C4-2B (cell line): ENCODE data around the gene PPARA.

Experiments
- H3K27ac ChIP-seq: fragments of 450-650 bp; 2 replicates; pipeline ENCODE4 v1.5.1; 2017
- CTCF ChIP-seq: fragments of 450-650 bp; conservative IDR thresholded peaks from 2 replicates; pipeline ENCODE4 v1.5.1; 2017; ENCODE audit warnings: mild to moderate bottlenecking
- ZFX ChIP-seq: fragments of 450-650 bp; IDR thresholded peaks from 2 replicates; pipeline ENCODE4 v1.6.1; 2017

The PPARA gene

DNA sequence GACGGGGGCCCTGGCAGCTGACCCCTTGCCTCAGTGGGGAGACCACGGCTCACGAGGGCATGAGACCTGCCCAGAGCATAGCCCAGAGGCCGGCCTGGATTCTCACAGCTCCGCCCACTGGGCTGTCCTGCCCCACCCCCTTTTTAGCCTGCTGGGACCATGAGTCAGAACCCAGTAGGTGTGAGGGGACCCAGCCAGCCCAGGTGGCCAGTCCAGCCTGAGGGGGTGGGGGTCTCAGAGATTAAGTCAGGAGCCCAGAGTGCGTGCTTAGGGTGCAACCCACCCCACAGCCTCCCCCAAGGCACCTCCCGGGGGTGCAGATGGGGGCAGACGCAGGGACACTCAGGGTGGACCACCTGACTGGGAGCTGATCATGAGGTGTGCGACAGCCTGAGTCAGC is 40.1 kb upstream of the PPARA start:
- no peak for TF ChIP-seq CTCF
- TF ChIP-seq ZFX, result no peak
- H3K27ac ChIP-seq, result peak overlapping the region; percentile 72

DNA sequence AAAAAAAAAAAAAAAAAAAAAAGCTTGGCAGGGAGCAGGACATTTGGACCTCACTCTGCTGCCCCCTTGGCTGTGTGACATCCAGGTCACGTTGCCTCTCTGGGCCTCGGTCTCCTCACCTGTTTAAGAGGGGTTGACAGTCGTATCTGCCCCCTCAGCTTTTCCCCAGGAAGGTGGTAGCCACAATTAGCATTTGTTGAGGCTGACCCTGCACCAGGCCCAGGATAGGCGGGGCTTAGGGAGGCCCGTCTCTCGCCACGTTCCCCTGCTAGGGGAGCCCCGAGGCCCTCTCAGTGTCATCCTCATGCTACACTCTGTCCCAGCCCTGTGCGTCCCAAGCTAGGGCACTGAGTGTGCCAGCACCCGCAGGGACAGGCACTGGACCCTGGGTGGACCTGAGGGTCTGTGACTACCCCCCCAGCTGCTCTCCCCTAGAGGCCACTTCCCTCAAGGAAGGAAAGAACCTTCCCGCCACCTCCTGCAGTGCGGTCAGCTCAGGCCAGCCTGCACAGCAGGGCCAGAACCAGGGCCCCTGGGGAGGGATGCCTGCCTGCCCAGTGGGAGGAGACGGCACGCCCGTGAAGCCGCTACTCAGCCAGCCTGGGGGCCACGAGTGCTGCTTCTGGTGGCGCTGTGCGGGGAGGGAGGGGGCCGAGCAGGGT is 38.5 kb upstream of the PPARA start:
- TF ChIP-seq ZFX (no peak), CTCF (no peak)
- peak overlapping the region; percentile 33 for H3K27ac ChIP-seq

DNA sequence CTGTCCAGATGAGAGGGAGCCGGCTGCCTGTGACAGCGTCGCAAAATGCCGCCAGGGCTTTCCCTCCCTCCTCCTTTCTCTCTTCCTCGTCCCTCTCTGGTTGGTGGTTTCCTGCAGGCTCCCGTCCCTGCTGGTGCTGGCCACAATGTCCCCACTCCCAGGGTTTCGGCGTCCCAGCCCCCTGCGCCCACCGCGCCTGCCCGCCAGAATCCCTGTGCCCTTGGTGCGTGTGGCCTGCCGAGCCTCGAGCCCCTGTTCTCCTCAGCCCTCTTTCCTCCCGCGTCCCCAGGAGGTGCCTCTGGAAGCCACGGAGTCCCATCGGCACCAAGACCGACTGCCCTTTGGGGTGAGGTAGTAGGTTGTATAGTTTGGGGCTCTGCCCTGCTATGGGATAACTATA is 37.9 kb upstream of the PPARA start:
- TF ChIP-seq ZFX, result no peak
- TF ChIP-seq CTCF, result no peak
- H3K27ac ChIP-seq, result peak overlapping the region; percentile 33

DNA sequence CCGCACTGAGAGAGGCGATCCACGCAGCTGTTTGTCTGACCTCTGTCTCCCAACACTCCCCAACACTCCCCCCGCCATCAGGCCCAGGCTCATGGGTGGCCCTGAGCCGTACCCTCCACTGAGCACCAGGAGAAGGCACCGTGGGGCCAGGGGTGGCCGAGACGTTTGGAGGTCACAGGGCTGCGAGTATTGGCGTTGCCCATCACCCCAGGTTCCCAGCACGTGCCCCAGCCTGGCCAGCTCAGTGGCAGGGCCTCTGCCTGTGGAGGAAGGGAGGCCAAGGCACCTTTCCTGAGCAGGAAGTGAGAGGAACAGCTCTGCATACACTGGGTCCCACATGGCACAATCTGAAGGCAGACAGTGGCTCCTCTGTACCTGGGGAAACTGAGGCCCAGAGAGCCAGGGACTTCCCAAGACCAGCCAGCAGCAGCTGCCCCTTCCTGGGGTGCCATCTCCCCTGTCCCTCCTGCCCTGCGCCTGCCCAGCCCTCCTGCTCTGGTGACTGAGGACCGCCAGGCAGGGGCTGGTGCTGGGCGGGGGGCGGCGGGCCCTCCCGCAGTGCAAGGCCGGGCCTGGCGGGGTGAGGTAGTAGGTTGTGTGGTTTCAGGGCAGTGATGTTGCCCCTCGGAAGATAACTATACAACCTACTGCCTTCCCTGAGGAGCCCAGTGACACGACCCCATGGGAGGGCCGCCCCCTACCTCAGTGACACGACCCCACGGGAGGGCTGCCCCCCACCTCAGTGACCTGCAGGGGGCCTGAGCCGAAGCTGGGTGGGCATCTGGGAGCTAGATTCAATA is 37.0 kb upstream of the PPARA start:
- no peak for TF ChIP-seq ZFX
- no peak for TF ChIP-seq CTCF
- H3K27ac ChIP-seq, result peak overlapping the region; percentile 33

GRCh38 chr22:46113910-46114517 is 36.3 kb upstream of the PPARA start:
- peak overlapping the region; percentile 33 for H3K27ac ChIP-seq
- no peak for TF ChIP-seq ZFX
- no peak for TF ChIP-seq CTCF

- no peak for TF ChIP-seq ZFX
- no peak; the same call in 1 of the 2 replicates for TF ChIP-seq CTCF
- peak overlapping the region; percentile 33 for H3K27ac ChIP-seq
Measured at GRCh38 chr22:46114518-46115387, 35.6 kb upstream of the PPARA start.
